SKM-1 (cell line): ENCODE data around the gene PPP1R12B.
A peak's percentile ranks its signal among the peaks of the same experiment; 100 is the strongest.
"Not testable (repeated sequence)": the region's sequence is repeated elsewhere in the genome, so short reads cannot be mapped to it uniquely, and the experiment has no call there.

Experiments
- DNase-seq: peaks from one replicate; lab custom pipeline; 2025; ENCODE audit not compliant: unreplicated experiment; lab: John Stamatoyannopoulos, UW

PPP1R12B gene

GRCh38 chr1:202577381-202577780 is 228.9 kb downstream of the PPP1R12B start:
- DNase-seq: no peak

- no peak for DNase-seq
Measured at GRCh38 chr1:202578001-202578504, 229.6 kb downstream of the PPP1R12B start.

- no peak for DNase-seq
Measured at GRCh38 chr1:202578565-202578964, 230.1 kb downstream of the PPP1R12B start.

GRCh38 chr1:202579806-202580205 is 231.3 kb downstream of the PPP1R12B start:
- no peak for DNase-seq

GRCh38 chr1:202580619-202581018 is 232.1 kb downstream of the PPP1R12B start:
- DNase-seq: no peak

GRCh38 chr1:202582350-202582749 is 233.9 kb downstream of the PPP1R12B start:
- not testable (repeated sequence) for DNase-seq

- DNase-seq: no peak
Measured at GRCh38 chr1:202584707-202585589, 236.4 kb downstream of the PPP1R12B start.

GRCh38 chr1:202585590-202585933 is 237.1 kb downstream of the PPP1R12B start:
- no peak for DNase-seq

- peak; percentile 47 for DNase-seq
Measured at GRCh38 chr1:202586018-202586821, 237.7 kb downstream of the PPP1R12B start.

- no peak for DNase-seq
Measured at GRCh38 chr1:202586871-202587270, 238.4 kb downstream of the PPP1R12B start.

- no peak for DNase-seq
Measured at GRCh38 chr1:202587859-202588485, 239.5 kb downstream of the PPP1R12B start.

- no peak for DNase-seq
Measured at GRCh38 chr1:202588503-202589189, 240.1 kb downstream of the PPP1R12B start.

GRCh38 chr1:202589190-202589930 is 240.9 kb downstream of the PPP1R12B start:
- no peak for DNase-seq

- DNase-seq: no peak
Measured at GRCh38 chr1:202590126-202590525, 241.6 kb downstream of the PPP1R12B start.

- no peak for DNase-seq
Measured at GRCh38 chr1:202590975-202591411, 242.5 kb downstream of the PPP1R12B start.

GRCh38 chr1:202591515-202591914 is 243.0 kb downstream of the PPP1R12B start:
- no peak for DNase-seq

- no peak for DNase-seq
Measured at GRCh38 chr1:202592146-202592545, 243.6 kb downstream of the PPP1R12B start.

GRCh38 chr1:202593845-202594244 is 245.3 kb downstream of the PPP1R12B start:
- DNase-seq: no peak

- no peak for DNase-seq
Measured at GRCh38 chr1:202596638-202597037, 248.1 kb downstream of the PPP1R12B start.
